Tibial nerve (tissue), 4 donors: ENCODE data around the gene ANXA6.

Experiments
- EP300 ChIP-seq, 2 donors: sonication (generic); formaldehyde crosslinking; IDR thresholded peaks; one replicate each; pipeline ENCODE4 v1.6.1; 2017; ENCODE audit warnings: antibody characterized with exemption in 2 of 2, mild to moderate bottlenecking in 1 of 2
- TF ChIP-seq, protein P1 (sequence below), 5 experiments: fragments of 200-600 bp in 3 of 5; fragments of 450-650 bp in 2 of 5; sonication (generic) in 3 of 5; IDR thresholded peaks; one replicate each; pipeline ENCODE4 v1.5.1; 2016 to 2019; ENCODE audit warnings: antibody characterized with exemption in 5 of 5, mild to moderate bottlenecking in 3 of 5, moderate library complexity in 2 of 5

DNA sequence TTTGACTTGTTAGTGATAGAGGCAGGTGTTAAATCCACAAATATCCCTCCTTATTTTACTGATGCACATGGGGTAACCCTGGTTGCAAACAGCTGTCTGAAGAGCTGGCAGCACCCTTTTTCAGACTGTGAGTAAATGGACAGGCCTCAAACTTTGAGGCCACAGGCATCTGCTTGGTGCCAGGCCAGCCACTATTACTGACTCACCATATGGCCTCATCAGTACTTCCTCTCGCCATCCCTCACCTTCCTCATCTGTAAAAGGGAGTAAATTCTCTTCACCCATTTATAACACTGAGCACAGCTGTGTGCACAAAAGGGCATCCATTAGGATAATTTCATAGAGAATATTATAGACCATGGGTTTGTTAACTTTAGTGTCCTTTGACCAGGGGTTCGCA is 64.8 kb downstream of the ANXA6 start:
- TF ChIP-seq, protein P1, sequence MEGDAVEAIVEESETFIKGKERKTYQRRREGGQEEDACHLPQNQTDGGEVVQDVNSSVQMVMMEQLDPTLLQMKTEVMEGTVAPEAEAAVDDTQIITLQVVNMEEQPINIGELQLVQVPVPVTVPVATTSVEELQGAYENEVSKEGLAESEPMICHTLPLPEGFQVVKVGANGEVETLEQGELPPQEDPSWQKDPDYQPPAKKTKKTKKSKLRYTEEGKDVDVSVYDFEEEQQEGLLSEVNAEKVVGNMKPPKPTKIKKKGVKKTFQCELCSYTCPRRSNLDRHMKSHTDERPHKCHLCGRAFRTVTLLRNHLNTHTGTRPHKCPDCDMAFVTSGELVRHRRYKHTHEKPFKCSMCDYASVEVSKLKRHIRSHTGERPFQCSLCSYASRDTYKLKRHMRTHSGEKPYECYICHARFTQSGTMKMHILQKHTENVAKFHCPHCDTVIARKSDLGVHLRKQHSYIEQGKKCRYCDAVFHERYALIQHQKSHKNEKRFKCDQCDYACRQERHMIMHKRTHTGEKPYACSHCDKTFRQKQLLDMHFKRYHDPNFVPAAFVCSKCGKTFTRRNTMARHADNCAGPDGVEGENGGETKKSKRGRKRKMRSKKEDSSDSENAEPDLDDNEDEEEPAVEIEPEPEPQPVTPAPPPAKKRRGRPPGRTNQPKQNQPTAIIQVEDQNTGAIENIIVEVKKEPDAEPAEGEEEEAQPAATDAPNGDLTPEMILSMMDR (IDR thresholded peaks at IDR 0.05), result no peak
- TF ChIP-seq EP300 (IDR thresholded peaks at IDR 0.05), result peak in 1 of 2 donors; percentile 17
